ENCODE results near the gene ADGRL2.

GRCh38 chr1:81820765-81821164, 20.0 kb downstream of the ADGRL2 start:
- TF ChIP-seq CTCF (IDR thresholded peaks at IDR 0.05) (no peak), ZFX (IDR thresholded peaks at IDR 0.05; ENCODE audit: borderline replicate concordance) (no peak)

All from 22Rv1 (cell line).